Measurements from ENCODE around the gene PEX3. TPM values are rescaled to one million over a fixed set of nuclear protein-coding genes. Genes with fewer than 3 reads are reported as not detected.
A peak's percentile ranks its signal among the peaks of the same experiment; 100 is the strongest.

PEX3 gene
- total and polyA plus RNA-seq, 2 donors (not counting 1 experiment from before 2014, with no cell fraction given): 9.3 to 23.2 TPM

DNA sequence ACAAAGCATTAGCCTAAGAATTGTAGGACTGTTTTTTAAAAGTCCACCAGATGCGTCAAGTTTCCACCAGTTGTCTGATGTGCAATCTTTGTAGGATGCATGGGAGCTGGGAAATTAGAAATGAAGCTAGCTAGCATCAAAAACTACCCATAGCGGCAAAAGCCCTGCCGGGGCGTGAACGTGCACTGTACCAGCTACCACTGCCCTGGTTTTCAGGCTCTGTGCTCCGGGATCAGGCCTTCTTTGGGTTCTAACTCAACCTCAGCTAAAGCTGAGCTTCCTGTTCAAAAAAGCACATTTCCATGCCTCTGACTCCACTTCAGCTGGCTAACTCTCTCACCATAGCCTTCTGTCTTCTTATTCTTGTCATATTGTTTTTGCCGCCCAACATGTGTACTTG, 87.8 kb downstream of the PEX3 start:
- Mint-ChIP-seq H3K9me3 (ENCODE audit: insufficient read depth) (no peaks in the 10 kb centered on the region), H3K4me3 (peak overlapping the region; percentile 86), H3K27me3 (no peaks in the 10 kb centered on the region), H3K4me1 (peaks cover 35% of the 10 kb centered on the region), H3K27ac (no peak overlapping the region)
- Histone ChIP-seq H3K27me3 (replicated peaks in 1 of 4; ENCODE audit: control extremely low read depth in 1 of 4, control insufficient read depth in 3 of 4, insufficient read depth in 4 of 4, low read length in 3 of 4) (no peaks in the 10 kb centered on the region), H4K20me1 (ENCODE audit: control insufficient read depth, insufficient read depth, low read length, poor library complexity, severe bottlenecking) (no peaks in the 10 kb centered on the region), H2AFZ (ENCODE audit: insufficient read depth, low read depth, low read length, poor library complexity, severe bottlenecking) (no peak overlapping the region), H3K4me1 (ENCODE audit: control insufficient read depth in 2 of 2, insufficient read depth in 2 of 2, low read length in 2 of 2) (peaks cover 24 to 33% of the 10 kb centered on the region in 2 donors), H3K36me3 (replicated peaks in 1 of 2; ENCODE audit: control extremely low read depth in 1 of 2, control insufficient read depth in 1 of 2, extremely low read depth in 1 of 2, insufficient read depth in 2 of 2, low read length in 1 of 2) (no peaks in the 10 kb centered on the region), H3K4me2 (replicated peaks; ENCODE audit: low read depth, low read length, poor library complexity, severe bottlenecking) (no peak overlapping the region), H3K9ac (ENCODE audit: low read length) (no peak overlapping the region), H3K27ac (ENCODE audit: low read length in 2 of 2) (no peak overlapping the region), H3K4me3 (ENCODE audit: control extremely low read depth in 1 of 5, extremely low read depth in 1 of 5, insufficient read depth in 1 of 5, low read depth in 2 of 5, low read length in 4 of 5) (no peak overlapping the region), H3K9me3 (ENCODE audit: control extremely low read depth in 1 of 3, control insufficient read depth in 2 of 3, insufficient read depth in 1 of 3, low read length in 2 of 3) (no peaks in the 10 kb centered on the region), H3K79me2 (ENCODE audit: control insufficient read depth, insufficient read depth, low read length) (no peaks in the 10 kb centered on the region)
- TF ChIP-seq EZH2 (IDR thresholded peaks at IDR 0.05; ENCODE audit: borderline replicate concordance, insufficient read depth, low read depth, low read length, poor library complexity, severe bottlenecking): no peak
- TF ChIP-seq, protein P1, sequence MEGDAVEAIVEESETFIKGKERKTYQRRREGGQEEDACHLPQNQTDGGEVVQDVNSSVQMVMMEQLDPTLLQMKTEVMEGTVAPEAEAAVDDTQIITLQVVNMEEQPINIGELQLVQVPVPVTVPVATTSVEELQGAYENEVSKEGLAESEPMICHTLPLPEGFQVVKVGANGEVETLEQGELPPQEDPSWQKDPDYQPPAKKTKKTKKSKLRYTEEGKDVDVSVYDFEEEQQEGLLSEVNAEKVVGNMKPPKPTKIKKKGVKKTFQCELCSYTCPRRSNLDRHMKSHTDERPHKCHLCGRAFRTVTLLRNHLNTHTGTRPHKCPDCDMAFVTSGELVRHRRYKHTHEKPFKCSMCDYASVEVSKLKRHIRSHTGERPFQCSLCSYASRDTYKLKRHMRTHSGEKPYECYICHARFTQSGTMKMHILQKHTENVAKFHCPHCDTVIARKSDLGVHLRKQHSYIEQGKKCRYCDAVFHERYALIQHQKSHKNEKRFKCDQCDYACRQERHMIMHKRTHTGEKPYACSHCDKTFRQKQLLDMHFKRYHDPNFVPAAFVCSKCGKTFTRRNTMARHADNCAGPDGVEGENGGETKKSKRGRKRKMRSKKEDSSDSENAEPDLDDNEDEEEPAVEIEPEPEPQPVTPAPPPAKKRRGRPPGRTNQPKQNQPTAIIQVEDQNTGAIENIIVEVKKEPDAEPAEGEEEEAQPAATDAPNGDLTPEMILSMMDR (IDR thresholded peaks at IDR 0.05): no peak
- DNase-seq (no peak), ATAC-seq (ENCODE audit: low read depth) (no peak)
- ChIA-PET CTCF (interaction anchor here (0.5 kb wide), 1 partner anchor 578 kb away, joined by 3 read pairs; no protein-coding TSS in a partner anchor), POLR2A (no interaction called here)
- intact Hi-C loops (cut with micrococcal nuclease): loop anchor here (5.0 kb wide), 1 partner anchor 34 kb away; no protein-coding TSS in a partner anchor
- 98% methylated on average over 5 of the region's 7 CpGs for WGBS (ENCODE audit: insufficient coverage)

DNA sequence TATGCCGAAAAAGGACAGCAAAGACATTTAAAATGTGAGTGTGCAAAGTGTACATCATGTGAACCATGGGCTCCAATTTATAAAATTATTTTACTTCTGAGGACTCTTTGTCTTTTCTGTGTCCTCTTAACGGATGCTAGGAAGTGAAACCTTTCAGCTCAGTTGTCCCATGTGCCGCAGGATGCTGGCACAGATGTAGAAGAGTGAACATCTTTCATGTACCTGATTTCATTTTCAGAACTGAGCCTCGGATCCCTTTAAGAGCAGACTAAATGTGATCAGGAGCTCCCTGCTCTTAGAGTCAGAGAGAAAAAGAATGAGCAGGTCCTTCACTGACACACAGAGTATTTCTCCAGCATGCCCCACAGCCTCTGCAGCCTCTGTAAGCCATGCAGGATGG, 88.5 kb downstream of the PEX3 start:
- ChIA-PET POLR2A (no interaction called here), CTCF (no interaction called here)
- Histone ChIP-seq H3K9ac (ENCODE audit: low read length) (no peak overlapping the region), H3K36me3 (replicated peaks in 1 of 2; ENCODE audit: control extremely low read depth in 1 of 2, control insufficient read depth in 1 of 2, extremely low read depth in 1 of 2, insufficient read depth in 2 of 2, low read length in 1 of 2) (no peaks in the 10 kb centered on the region), H3K9me3 (ENCODE audit: control extremely low read depth in 1 of 3, control insufficient read depth in 2 of 3, insufficient read depth in 1 of 3, low read length in 2 of 3) (no peaks in the 10 kb centered on the region), H2AFZ (ENCODE audit: insufficient read depth, low read depth, low read length, poor library complexity, severe bottlenecking) (no peak overlapping the region), H3K4me2 (replicated peaks; ENCODE audit: low read depth, low read length, poor library complexity, severe bottlenecking) (no peak overlapping the region), H4K20me1 (ENCODE audit: control insufficient read depth, insufficient read depth, low read length, poor library complexity, severe bottlenecking) (no peaks in the 10 kb centered on the region), H3K4me1 (ENCODE audit: control insufficient read depth in 2 of 2, insufficient read depth in 2 of 2, low read length in 2 of 2) (peaks cover 28 to 39% of the 10 kb centered on the region in 2 donors), H3K4me3 (ENCODE audit: control extremely low read depth in 1 of 5, extremely low read depth in 1 of 5, insufficient read depth in 1 of 5, low read depth in 2 of 5, low read length in 4 of 5) (no peak overlapping the region), H3K79me2 (ENCODE audit: control insufficient read depth, insufficient read depth, low read length) (no peaks in the 10 kb centered on the region), H3K27ac (ENCODE audit: low read length in 2 of 2) (no peak overlapping the region), H3K27me3 (replicated peaks in 1 of 4; ENCODE audit: control extremely low read depth in 1 of 4, control insufficient read depth in 3 of 4, insufficient read depth in 4 of 4, low read length in 3 of 4) (no peaks in the 10 kb centered on the region)
- no peak for DNase-seq
- 89% methylated on average over 3 of the region's 4 CpGs for WGBS (ENCODE audit: insufficient coverage)
- no peak overlapping the region for H3K4me3 Mint-ChIP-seq
- H3K27me3 Mint-ChIP-seq: no peaks in the 10 kb centered on the region
- peaks cover 41% of the 10 kb centered on the region for H3K4me1 Mint-ChIP-seq
- TF ChIP-seq EZH2 (IDR thresholded peaks at IDR 0.05; ENCODE audit: borderline replicate concordance, insufficient read depth, low read depth, low read length, poor library complexity, severe bottlenecking): no peak
- TF ChIP-seq, protein P1 (IDR thresholded peaks at IDR 0.05): no peak
- no peak for ATAC-seq (ENCODE audit: low read depth)
- H3K9me3 Mint-ChIP-seq (ENCODE audit: insufficient read depth): no peaks in the 10 kb centered on the region
- intact Hi-C loops (cut with micrococcal nuclease): loop anchor here (5.0 kb wide), 1 partner anchor 33 kb away; no protein-coding TSS in a partner anchor
- H3K27ac Mint-ChIP-seq: no peak overlapping the region
